Tibial nerve (tissue), 3 donors: ENCODE results near the gene YAF2.

ENCODE experiments used
- CTCF ChIP-seq, 5 experiments: fragments of 200-600 bp in 3 of 5; fragments of 450-650 bp in 2 of 5; sonication (generic) in 3 of 5; IDR thresholded peaks; one replicate each; pipeline ENCODE4 v1.5.1; 2016 to 2019; ENCODE audit warnings: antibody characterized with exemption in 5 of 5, mild to moderate bottlenecking in 3 of 5, moderate library complexity in 2 of 5
- POLR2A ChIP-seq, 2 donors: fragments of 450-650 bp; IDR thresholded peaks; one replicate each; pipeline ENCODE4 v1.6.1; 2017; ENCODE audit warnings: antibody characterized with exemption in 2 of 2, mild to moderate bottlenecking in 2 of 2, moderate library complexity in 2 of 2

- TF ChIP-seq CTCF (IDR thresholded peaks at IDR 0.05) (no peak), POLR2A (IDR thresholded peaks at IDR 0.05) (no peak)
Observed at GRCh38 chr12:42167711-42168110, 70.3 kb downstream of the YAF2 start.
